GM20431 (cell line): ENCODE measurements around the gene TNFAIP8.

ENCODE experiments used
- in situ Hi-C: fragments of 300-500 bp; cut with MseI, MboI; formaldehyde crosslinking; loops from one replicate; pipeline ENCODE4 v1.15.0; 2020; ENCODE audit warnings: low sequenced_read_pairs; ENCODE audit not compliant: unreplicated experiment

TNFAIP8 gene

DNA sequence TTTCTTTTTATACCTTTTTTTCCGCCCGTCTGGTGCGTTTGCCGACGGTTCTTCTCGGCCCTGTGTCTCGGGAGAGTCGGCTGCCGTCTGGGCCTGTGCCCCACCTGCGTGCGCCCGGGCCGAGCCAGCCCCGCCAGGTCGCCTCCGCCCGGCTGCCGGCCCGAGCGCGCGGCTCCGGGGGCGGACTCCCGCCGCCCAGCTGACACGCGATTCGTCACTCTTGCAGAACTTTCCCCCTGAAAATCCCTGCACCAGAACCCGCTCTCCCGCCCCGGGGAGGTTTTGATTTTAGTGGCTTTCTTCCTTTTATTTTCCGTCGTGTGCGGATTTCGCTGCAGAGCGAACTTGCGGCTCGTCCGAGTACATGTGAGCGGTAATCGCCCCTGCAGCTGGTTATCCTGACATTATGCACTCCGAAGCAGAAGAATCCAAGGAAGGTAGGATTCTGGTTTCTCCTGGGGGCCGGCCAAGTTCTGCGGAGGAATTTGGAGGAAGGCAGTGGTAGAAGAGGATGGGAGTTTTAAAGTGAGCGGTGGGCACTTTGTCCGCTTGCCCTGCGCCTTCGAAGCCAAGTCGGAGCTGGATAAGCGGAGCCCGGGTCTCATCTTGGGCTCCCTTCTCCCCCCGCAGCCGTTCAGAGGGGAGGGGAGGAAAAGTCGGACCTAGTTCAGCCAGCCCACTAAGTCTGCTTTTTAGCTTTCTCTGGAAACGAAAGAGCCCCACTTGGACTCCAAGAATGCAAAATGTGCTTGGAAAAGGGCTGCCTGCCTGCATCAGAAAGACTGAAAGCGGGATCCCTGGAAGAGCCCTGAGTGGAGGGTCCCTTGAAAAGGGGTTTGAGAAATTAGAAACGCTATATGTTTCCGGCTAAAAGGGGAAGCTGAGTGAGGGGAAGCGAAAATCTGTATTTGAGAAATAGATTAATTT is at the start of gene TNFAIP8:
Gene TNFAIP8 (plus strand): TSS at position 335 of the 927 bp plus-strand sequence. CDS start 72 bp downstream, at position 407.
- in situ Hi-C loops: no loop called here

DNA sequence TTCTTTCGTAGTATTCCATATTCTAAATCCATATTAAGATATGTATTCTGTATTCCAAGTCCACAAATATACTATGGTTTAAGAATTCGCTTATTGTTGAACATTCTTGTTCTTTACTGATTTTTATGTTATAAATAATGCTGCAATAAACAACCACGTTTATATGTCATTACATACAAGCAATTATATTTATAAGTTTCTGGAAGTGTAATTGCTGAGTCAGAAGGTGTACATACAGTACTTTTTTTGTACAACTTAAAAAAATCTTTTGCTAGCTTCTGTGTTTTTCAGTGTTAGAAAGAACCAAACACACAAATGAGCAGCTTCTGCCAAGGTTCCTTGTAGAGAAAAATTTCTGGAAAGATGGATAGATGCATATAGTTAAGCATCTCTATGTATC is 48.6 kb upstream of the TNFAIP8 start:
- in situ Hi-C loops: loop anchor here (25.0 kb wide), 1 partner anchor 105 kb away; no protein-coding TSS in a partner anchor

DNA sequence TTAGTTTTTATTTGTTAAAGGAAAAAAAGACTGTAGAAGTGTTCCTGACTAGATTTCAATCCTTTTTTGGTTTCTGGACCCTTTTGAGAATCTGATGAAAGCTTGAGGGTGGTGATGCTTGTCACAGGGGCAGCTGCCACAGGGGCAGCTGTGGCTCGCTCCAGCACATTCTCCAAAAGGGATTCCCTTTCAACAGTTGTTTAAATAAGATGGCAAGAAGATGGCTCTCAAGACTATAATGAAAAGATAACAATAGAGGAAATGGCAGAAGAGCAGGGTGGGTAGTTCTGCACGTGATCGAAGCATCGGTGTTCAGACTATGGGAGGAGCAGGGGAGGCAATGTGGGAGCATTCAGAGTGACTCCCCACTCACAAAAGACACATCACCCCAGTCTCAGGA is 46.5 kb upstream of the TNFAIP8 start:
- in situ Hi-C loops: loop anchor here (25.0 kb wide), 1 partner anchor 103 kb away; no protein-coding TSS in a partner anchor

DNA sequence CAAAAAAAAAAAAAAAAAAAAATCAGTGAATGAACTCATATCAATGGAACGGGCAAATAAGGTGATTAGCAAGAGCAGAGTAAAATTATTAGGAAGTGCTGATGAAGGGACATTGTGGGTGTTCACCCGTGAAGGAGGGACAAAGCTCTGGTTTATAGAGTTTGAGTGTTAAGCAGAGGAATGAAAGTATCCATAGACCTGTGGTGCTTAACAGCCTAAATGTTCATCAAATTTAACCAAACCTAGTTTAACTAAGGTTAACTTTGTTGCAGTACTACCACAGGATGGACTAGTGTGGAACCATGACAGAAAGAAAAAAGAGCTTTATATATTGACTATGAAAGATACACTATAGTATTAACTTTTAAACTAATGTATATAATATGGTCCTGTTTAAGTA is 44.1 kb upstream of the TNFAIP8 start:
- in situ Hi-C loops: loop anchor here (25.0 kb wide), 1 partner anchor 101 kb away; no protein-coding TSS in a partner anchor

DNA sequence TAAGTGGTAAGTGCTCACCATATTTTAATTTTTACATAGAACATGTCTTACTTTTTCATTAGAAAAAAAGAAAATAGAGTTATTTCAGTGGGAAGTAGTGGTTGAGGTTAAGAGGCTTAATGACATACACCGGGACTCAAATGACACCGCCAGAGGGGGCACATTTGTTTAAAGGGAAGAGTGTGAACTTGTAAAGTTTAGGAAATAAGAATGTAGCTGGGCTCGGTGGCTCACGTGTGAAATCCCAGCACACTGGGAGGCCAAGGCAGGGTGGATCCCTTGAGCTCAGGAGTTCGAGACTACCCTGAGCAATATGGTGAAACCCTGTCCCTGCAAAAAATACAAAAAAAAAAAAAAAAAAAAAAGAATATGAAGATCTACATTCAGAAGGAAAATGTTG is 43.4 kb upstream of the TNFAIP8 start:
- in situ Hi-C loops: loop anchor here (25.0 kb wide), 1 partner anchor 100 kb away; no protein-coding TSS in a partner anchor

DNA sequence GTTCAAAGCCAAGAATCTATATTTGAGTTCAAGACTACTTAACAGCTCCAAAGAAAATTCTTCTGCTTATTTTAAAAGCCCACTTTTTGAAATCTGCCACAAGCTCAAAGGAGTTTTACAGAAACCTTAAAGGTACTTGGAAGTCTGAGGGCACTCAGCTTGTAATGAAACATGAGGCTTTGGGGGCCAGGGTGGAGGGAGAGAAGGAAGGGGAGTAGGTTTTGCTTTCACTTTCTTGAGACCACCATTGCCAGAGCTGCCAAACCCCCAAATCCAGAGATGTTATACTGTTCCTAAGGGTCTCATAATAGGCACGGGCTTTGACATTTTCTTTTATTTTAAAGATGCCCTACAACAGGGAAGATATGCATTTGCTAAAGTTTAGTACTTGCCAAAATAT is 42.6 kb upstream of the TNFAIP8 start:
- in situ Hi-C loops: loop anchor here (25.0 kb wide), 1 partner anchor 99 kb away; no protein-coding TSS in a partner anchor

DNA sequence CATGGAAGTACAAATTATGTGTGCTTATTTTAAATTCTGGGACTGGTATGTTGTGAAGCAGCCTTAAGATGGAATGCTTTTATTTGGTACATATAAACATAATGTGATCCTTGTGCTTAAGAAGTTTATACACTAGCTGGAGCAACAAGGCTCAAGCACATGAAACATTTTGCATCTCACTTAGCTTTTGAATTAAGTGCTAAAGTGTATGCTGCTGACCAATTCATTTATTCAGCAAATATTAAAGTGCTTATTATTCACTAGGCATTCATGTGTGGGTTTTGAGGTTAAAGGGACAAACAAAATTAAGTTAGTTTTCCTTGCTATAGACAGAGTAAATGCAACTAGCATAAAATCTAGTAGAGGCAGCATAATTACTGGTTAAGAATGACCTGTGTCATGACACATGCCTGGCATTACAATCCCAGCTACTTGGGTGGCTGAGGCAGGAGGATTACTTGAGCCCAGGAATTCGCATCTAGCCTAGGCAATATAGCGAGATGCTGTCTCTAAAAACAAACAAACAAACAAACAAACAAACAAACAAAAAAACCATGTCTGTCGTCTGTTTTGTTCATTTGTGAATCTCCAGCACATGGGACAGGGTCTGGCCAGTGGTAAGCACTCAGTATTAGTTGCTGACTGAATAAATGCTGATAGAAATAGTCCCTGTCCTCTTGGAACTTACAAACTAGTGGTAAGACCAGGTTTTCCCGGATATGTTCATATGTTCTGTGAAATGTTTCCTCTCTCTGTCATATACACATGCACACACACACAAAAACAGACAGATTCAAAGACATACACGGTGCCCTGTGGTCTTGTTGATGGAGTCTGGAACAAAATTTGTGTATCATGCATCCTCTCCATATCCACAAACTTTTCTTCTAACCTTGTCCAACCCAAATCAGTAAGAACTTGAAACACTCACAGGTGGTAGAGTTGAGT is 41.9 kb upstream of the TNFAIP8 start:
- in situ Hi-C loops: loop anchor here (25.0 kb wide), 1 partner anchor 98 kb away; no protein-coding TSS in a partner anchor

DNA sequence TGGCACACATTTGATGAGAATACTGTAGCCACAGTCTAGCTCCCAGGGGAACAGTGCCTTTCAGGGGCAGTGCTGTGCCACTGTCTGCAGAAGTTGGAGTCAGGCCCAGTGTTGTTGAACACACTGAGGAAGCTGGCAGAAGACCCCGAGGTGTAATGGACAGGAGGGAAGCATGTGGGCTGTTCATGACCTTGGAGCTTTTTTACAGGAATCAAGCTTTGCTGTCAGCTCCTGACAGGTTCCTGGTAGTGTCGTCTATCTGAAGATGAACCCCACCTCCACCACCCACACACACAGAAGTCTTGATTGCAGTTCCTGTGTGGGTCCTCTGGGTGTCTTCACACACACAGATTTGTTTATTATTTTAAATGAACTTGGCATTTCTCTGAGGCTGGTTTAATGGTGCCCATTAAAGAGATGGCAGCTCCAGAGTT is 40.3 kb upstream of the TNFAIP8 start:
- in situ Hi-C loops: loop anchor here (25.0 kb wide), 1 partner anchor 97 kb away; no protein-coding TSS in a partner anchor

DNA sequence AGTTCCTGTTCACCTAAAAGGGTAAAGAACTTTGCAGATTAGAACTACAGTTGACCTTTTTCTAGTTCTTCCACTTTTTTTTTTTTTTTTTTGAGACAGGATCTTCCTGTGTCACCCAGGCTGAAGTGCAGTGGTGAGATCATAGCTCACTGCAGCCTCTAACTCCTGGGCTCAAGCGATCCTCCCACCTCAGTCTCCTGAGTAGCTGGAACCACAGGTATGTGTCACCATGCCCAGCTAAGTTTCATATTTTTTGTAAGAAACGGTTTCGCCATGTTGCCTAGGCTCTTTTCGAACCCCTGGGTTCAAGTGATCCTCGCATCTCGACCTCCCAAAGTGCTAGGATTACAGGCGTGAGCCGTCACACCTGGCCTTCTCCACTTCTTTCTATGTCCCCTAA is 39.7 kb upstream of the TNFAIP8 start:
- in situ Hi-C loops: loop anchor here (25.0 kb wide), 1 partner anchor 96 kb away; no protein-coding TSS in a partner anchor

DNA sequence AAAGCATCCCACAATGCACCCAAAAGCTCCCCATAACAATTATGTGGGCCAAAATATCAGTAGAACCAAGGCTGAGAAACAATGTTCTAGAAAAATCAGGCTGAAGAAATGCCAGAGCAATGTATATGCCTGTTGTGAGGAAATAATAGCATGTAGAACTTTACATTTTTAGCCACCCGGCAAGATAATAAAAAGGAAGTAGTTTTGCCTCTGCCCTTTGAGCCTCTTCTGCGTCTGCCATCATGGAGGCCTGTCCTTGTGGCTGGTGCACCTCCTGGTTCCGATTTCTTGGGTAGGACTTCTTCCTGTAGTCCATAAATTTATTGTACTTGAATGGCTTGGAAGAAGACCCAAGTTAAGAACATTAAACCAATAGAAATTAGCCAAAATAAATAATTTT is 38.9 kb upstream of the TNFAIP8 start:
- in situ Hi-C loops: loop anchor here (25.0 kb wide), 1 partner anchor 95 kb away; no protein-coding TSS in a partner anchor

DNA sequence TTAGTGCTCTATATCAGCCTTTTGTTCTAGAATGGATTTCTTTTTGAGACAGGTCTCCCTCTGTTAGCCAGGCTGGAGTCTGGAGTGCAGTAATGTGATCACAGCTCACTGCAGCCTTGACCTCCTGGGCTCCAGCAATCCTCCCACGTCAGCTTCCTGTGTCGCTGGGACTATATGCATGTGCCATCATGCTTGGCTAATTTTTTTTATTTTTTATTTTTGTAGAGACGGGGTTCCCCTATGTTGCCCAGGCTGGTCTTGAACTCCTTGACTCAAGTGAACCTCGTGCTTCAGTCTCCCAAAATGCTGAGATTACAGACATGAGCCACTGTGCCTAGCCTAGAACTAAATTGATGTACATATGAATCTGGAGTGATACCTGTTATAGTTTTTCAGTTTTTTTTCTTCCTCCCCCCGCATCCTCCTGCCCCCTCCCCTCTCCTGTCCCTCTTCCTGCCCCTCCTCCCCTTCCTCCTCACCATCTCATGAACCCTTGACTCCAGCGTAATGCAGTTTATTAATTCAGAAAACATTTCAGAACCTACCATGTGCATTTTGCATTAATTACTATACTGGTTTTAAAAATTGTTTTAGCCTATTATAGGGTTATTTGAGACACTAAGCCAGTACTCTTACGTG is 37.4 kb upstream of the TNFAIP8 start:
- in situ Hi-C loops: loop anchor here (25.0 kb wide), 1 partner anchor 94 kb away; no protein-coding TSS in a partner anchor

GRCh38 chr5:119319401-119319800 is 36.4 kb upstream of the TNFAIP8 start:
- in situ Hi-C loops: loop anchor here (25.0 kb wide), 1 partner anchor 93 kb away; no protein-coding TSS in a partner anchor

DNA sequence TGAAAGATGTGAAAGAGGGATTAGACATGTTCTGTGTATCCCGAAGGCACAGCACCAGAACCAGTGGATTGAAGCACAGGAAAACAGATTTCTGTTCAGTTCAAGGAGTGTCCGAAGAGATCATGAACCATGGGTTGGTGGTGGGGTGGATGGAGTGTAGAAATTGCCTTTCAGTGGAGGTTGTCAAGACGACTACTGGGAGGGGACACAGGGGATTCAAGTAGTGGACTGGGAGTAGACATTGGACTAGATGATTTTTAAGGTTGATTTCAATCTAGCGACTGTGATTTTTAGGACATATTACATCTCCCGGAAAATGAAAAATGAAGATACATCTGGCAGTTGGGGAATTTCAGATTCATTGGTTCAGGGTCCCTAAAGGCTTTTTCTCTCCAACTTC is 35.9 kb upstream of the TNFAIP8 start:
- in situ Hi-C loops: loop anchor here (25.0 kb wide), 1 partner anchor 92 kb away; no protein-coding TSS in a partner anchor

- in situ Hi-C loops: loop anchor here (25.0 kb wide), 1 partner anchor 91 kb away; no protein-coding TSS in a partner anchor
These were observed 34.1 kb upstream of the TNFAIP8 start for GRCh38 chr5:119321569-119322311.

DNA sequence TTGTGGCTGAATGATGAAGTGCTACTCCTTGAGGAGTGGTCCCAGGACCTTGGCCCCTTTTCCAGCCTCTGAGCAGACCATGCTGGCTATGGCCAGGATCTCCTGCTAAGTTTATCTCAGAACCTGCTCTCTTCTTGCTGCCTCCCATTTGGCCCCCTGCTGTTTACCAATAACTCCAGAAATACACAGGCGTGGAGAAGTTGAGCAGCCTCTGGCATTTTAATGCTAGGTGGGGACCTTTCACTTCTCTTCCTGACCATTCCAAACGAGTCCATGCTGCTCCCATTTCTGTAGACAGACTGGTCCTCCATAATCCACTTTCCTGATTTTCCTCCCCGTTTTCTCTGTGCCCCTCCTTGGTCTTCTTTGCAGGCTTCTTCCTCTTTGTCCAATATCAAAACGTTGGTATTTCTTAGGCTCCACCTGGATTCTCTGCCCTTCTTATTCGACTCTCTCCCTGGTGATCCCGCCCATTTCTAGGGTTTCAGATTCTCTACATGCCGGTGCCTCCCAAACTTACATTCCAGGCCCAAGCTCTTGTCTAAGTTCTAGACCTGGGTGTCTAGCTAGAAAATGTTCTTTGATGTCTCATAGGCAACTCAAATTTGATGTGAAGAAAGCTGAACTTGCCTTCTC is 33.4 kb upstream of the TNFAIP8 start:
- in situ Hi-C loops: loop anchor here (25.0 kb wide), 1 partner anchor 90 kb away; no protein-coding TSS in a partner anchor

DNA sequence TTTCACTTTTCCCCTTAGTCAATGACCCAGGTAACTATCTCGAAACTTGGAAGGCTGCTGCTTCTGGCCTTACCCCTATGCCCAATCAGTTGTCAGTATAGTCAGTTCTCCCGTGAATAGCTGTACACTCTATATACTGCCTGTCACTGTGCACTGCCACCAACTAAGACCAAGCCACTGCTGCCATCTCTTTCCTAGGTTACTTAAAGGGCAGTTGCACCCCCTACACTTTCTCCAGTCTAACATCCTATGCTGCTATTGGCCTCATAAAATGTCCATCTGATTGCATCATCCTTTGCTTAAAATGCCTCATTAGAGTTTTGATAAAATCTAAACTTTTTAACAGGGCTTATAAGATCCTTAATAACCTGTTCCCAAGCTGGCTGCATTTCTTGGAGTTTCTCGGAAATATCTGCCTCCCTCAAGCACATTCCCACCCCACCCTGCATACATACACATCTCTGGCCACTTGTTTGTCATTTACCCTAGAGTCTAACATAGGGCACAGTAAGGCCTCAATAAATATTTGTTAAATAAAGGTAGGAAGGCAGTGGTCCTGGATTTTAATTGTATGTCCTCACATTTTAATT is 32.8 kb upstream of the TNFAIP8 start:
- in situ Hi-C loops: loop anchor here (25.0 kb wide), 1 partner anchor 89 kb away; no protein-coding TSS in a partner anchor

GRCh38 chr5:119323601-119324000 is 32.2 kb upstream of the TNFAIP8 start:
- in situ Hi-C loops: loop anchor here (25.0 kb wide), 1 partner anchor 89 kb away; no protein-coding TSS in a partner anchor
